LNCAP (cell line): Measurements from ENCODE around the gene BTBD2.

Experiments
- TF ChIP-seq, protein P1 (sequence below): fragments of 450-650 bp; IDR thresholded peaks from 2 replicates; pipeline ENCODE4 v1.5.1; 2017; ENCODE audit warnings: mild to moderate bottlenecking

Gene BTBD2

DNA sequence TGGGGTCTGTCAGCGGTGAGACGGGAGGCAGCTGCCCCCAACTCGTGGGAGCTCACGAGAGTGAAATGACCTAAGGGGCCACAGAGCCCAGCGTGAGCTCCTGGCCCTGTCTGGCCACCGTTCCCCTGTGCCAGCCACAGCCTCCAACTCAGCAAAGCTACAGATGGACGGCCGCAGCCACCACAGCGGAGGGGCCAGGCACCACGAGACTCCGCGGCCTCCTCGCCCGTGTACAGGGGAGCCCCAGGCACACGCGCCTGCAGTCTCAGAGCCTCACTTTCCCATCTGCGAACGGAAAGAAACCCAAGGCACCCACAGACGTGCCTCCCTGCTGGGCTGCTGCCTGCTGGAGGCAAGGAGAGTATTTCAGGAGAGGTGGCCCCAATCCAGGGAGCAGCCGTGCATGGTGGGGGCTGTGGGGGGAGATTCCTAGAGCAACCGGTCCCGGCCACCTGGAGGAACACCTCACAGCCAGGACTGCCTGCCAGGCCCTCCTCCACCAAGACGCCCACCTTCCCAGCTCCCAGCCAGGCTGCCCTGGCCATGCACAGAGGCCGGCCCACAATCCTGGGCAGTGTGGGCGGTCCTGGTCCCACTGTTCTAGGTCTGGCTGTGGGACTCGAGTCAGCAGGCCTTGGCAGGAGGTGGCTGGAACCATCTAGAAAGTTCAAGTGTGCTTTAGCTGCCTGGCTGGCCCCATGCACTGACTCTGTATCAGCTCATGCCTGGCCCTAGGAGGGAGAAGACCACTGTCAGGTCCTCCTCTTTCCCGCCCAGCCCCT is 33.6 kb upstream of the BTBD2 start:
- TF ChIP-seq, protein P1, sequence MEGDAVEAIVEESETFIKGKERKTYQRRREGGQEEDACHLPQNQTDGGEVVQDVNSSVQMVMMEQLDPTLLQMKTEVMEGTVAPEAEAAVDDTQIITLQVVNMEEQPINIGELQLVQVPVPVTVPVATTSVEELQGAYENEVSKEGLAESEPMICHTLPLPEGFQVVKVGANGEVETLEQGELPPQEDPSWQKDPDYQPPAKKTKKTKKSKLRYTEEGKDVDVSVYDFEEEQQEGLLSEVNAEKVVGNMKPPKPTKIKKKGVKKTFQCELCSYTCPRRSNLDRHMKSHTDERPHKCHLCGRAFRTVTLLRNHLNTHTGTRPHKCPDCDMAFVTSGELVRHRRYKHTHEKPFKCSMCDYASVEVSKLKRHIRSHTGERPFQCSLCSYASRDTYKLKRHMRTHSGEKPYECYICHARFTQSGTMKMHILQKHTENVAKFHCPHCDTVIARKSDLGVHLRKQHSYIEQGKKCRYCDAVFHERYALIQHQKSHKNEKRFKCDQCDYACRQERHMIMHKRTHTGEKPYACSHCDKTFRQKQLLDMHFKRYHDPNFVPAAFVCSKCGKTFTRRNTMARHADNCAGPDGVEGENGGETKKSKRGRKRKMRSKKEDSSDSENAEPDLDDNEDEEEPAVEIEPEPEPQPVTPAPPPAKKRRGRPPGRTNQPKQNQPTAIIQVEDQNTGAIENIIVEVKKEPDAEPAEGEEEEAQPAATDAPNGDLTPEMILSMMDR, result no peak

DNA sequence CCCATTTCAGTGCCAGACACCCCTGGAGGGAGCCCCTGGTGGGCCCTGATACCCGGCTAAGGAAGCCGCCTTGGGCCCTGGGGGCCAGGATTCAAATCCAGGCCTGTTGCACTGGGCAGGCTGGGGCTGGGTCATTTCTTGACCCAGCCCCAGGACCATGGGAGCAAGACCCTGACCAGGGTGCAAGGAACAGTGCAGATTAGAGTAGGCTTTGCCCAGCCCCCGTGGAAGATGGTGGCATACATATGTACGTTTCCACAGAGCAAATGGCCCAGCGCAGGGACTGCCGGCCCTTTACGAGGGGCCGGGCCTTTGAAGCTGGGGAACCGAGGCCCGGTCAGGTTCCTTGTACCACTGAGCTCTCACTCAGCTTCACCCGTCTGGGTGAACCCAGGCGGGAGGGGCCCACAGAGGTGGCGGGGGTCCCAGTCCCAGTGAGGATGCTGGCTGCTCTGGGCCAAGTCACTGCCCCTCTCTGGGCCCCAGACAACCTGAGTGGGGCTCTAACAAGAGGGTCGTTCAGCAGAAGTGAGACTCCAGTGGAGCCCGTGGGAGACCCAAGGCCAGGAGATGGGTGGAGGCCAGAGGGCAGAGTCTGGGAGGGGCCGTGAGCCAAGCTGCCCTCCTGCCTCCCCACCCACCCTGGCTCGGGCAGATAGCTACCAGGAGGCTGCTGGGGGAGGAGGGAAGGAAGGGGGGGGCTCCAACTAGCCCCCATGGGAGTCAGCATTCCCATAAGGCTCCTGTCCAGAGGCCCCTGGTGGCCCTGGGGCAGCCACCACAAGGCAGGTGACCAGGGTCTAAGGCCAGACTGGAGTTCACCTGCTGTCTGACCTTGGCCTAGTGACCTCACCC is 32.8 kb upstream of the BTBD2 start:
- TF ChIP-seq, protein P1, result no peak

DNA sequence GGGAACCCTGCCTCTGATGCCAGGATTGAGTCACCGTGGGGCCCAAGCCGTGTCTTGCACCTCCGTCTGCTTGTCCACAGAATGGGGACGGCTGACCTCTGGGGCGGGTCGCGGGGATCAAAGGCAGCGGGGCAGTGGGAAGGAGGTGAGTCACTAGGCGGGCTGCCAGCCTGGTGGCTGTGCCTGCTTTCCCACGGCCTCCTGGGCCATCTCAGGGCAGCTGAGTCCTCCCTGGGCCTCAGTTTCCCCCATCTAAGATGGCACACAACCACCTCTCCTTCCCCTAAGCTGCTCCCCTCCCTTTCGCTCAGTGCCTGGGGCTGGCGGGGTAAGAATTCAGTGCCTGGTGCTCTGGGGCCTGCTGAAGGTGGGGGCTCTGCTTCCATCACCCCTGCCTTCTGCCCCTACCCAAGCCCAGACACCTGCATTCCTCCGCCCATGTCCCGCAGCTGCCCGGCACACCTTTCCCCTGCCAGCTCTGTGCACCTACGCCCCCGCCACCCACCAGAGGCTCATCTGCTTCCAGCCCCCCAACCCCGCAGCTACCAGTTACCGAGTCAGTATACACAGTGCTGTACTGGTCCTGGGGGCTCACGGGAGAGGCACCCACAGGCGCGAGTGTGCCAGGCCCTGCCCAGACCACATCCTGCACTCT is 32.1 kb upstream of the BTBD2 start:
- TF ChIP-seq, protein P1, result no peak

DNA sequence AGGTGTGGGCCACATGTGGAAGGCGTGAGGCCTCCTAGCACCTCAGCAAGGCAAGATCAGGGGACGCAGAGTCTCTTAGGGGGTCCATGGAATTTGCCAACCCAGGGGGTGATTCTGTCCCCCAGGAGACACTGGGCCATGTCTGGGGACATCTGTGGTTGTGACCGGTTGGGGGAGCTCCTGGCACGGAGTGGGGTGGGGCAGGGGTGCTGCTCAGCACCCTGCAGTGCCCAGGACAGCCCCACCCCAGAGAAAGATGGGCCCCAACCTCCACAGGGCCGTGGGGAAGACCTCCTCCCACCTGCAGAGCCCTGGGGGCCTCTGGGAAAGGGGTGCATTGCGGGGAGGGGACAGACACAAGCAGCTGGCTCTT is 31.5 kb upstream of the BTBD2 start:
- TF ChIP-seq, protein P1, result no peak

DNA sequence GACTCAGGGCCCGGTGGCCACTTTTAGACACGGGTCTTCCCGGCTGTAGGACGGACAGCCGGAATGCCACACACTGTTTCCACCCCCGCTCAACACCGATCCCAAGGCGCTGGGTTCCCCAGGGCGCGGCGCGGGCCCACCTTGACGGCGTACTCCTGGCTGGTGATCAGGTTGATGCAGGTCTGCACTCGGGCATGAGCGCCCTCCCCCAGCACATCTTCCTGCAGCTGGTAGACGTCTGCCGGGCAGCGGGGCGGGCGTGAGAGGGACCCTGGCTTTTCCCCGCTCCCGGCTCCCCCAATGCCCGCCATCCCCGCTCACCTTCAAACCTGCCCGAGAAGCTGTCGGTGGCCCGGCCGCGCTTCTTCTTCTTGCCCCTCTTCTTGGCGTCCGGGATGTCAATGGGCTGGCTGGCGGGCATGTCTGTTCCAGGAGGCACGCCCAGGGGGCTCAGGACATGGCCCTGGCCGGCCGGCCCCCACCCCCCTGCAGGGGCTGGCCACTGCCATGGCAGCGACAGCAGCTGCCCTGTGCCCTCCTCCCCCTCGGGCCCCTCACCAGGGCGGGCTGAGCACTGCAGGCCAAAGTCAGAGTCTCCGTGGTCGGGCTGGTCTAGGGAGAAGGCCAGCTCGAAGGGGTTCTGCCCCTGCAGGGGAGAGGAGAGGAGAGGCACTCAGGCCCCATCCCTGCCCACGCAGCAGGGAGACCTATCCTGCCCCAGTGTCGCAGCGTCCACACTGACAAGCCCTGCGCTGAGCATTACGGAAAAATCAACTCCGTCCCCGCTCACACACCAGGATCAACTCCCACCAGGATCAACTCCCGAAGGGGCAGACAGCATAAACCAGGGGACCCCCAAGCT is 30.8 kb upstream of the BTBD2 start:
- TF ChIP-seq, protein P1, result no peak

DNA sequence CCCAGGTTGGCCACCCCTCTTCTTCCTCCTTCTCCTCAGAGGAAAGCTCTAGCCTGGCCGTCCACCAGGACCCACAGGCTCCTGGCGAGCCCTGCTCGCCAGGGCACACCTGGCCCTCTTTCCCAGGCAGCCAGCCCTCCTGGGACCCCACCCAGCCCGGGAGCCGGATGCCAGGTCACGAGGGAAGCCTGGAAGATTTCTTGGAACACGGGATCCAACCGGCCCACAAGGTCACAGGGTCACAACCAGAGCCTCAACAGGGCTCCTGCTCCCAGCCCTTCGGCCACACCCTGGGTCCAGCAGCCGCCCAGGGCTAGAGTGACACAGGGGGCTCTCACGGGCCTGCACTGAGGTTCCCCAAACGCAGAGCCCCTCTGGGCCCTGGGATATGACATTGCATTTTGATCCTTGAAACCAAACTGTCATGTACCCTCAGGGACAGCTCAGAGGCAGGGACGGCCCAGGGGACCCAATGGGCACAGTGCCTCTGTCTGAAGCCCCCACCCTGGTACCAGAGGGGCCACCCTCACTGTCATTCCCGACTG is 30.1 kb upstream of the BTBD2 start:
- TF ChIP-seq, protein P1, result no peak
